Measurements from ENCODE around the gene RALY. TPM values are rescaled to one million over a fixed set of nuclear protein-coding genes. Genes with fewer than 3 reads are reported as not detected.

RALY gene
- total and polyA plus RNA-seq, 9 donors, result 51.7 to 131 (median 105) TPM

- Histone ChIP-seq H3K9me3 (no peaks in the 10 kb centered on the region), H3K4me3 (no peak overlapping the region), H3K27me3 (no peaks in the 10 kb centered on the region), H3K4me1 (ENCODE audit: insufficient read depth) (peaks cover 10% of the 10 kb centered on the region), H3K27ac (no peak overlapping the region), H3K36me3 (no peaks in the 10 kb centered on the region)
- whole genome bisulfite sequencing, 3 donors, result 85 to 92% (median 91%) methylated on average over 3 of the region's 3 CpGs
- no peak for TF ChIP-seq CTCF (IDR thresholded peaks at IDR 0.05)
- no peak for TF ChIP-seq POLR2A (IDR thresholded peaks at IDR 0.05)
- no peak for TF ChIP-seq EP300 (IDR thresholded peaks at IDR 0.05)
- intact Hi-C loops (cut with DNase I), result no loop called here
- no peak for DNase-seq
Observed at GRCh38 chr20:34105978-34106675, 112.4 kb downstream of the RALY start.

- no peak for TF ChIP-seq CTCF (IDR thresholded peaks at IDR 0.05)
- TF ChIP-seq POLR2A (IDR thresholded peaks at IDR 0.05), result no peak
- no peak for TF ChIP-seq EP300 (IDR thresholded peaks at IDR 0.05)
- DNase-seq, result no peak
- WGBS, 3 donors, result 71 to 79% (median 78%) methylated on average over 4 of the region's 4 CpGs
- no peak overlapping the region for H3K27ac ChIP-seq
- no peaks in the 10 kb centered on the region for H3K27me3 ChIP-seq
- intact Hi-C loops (cut with DNase I), result no loop called here
- no peaks in the 10 kb centered on the region for H3K9me3 ChIP-seq
- no peaks in the 10 kb centered on the region for H3K36me3 ChIP-seq
- H3K4me1 ChIP-seq (ENCODE audit: insufficient read depth), result peaks cover 12% of the 10 kb centered on the region
- no peak overlapping the region for H3K4me3 ChIP-seq
Observed at GRCh38 chr20:34108616-34109174, 115.0 kb downstream of the RALY start.

- no peak for DNase-seq
- no peaks in the 10 kb centered on the region for H3K27me3 ChIP-seq
- no peak overlapping the region for H3K4me3 ChIP-seq
- WGBS, 3 donors, result 85 to 87% (median 87%) methylated on average over 6 of the region's 6 CpGs
- no peaks in the 10 kb centered on the region for H3K36me3 ChIP-seq
- TF ChIP-seq EP300 (IDR thresholded peaks at IDR 0.05), result no peak
- no peak for TF ChIP-seq CTCF (IDR thresholded peaks at IDR 0.05)
- no peak for TF ChIP-seq POLR2A (IDR thresholded peaks at IDR 0.05)
- H3K4me1 ChIP-seq (ENCODE audit: insufficient read depth), result peaks cover 12% of the 10 kb centered on the region
- intact Hi-C loops (cut with DNase I), result no loop called here
- H3K27ac ChIP-seq, result no peak overlapping the region
- H3K9me3 ChIP-seq, result no peaks in the 10 kb centered on the region
Observed at GRCh38 chr20:34109442-34109841, 115.7 kb downstream of the RALY start.

GRCh38 chr20:34110025-34110744 lies 116.5 kb downstream of the RALY start:
- Histone ChIP-seq H3K36me3 (no peaks in the 10 kb centered on the region), H3K27ac (no peak overlapping the region), H3K4me1 (ENCODE audit: insufficient read depth) (peaks cover 12% of the 10 kb centered on the region), H3K27me3 (no peaks in the 10 kb centered on the region), H3K4me3 (no peak overlapping the region), H3K9me3 (no peaks in the 10 kb centered on the region)
- intact Hi-C loops (cut with DNase I), result no loop called here
- DNase-seq, result no peak
- TF ChIP-seq CTCF (IDR thresholded peaks at IDR 0.05) (no peak), POLR2A (IDR thresholded peaks at IDR 0.05) (no peak), EP300 (IDR thresholded peaks at IDR 0.05) (no peak)
- 67 to 77% (median 69%) methylated on average over 10 of the region's 10 CpGs for WGBS, 3 donors

Measured in ovary (tissue), 9 donors.